ENCODE data around the gene CDHR3.

DNA sequence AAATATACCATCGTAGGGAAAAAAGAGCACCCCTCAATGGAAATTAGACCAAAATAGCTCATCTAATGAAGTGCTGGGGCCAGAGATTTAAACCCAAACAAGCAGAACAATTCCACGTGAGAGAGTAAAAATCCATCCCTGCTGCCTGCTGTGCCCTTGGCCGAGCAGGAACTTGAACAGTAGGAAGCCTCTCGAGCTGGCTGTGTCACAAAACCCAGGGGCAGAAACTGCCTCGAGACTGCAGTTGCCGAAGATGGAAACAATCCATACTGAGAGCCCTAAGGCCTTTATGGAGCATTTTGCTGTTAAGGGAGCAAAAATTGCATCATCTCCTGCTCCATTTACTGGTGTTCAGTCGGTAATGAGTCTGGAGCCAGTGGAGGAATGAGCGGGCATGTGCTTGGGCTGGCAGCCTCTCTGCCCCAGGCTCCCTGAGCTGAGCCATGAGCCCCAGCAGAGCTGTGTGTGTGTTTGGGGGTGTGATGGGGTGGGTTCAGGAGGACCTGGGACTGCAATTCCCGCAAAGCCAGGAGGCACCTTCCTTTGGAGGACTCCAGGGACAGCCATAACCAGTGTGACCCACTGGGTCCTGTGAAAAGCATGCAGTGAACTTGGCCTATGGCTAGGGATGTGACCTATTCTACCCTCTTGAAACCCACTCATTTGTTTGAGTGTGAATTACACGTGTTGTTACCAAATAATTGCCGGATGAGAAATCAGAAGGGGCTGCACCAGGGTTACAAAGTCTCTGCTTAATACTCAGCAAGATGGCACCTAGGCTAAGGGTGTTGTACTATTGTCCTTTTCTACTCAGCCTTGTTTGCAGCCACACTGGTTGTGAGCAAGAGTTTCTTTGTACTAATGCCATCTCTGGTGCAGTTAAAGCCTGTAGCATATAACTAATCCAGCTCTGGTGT is 58.3 kb downstream of the CDHR3 start:
- TF ChIP-seq, protein P1, sequence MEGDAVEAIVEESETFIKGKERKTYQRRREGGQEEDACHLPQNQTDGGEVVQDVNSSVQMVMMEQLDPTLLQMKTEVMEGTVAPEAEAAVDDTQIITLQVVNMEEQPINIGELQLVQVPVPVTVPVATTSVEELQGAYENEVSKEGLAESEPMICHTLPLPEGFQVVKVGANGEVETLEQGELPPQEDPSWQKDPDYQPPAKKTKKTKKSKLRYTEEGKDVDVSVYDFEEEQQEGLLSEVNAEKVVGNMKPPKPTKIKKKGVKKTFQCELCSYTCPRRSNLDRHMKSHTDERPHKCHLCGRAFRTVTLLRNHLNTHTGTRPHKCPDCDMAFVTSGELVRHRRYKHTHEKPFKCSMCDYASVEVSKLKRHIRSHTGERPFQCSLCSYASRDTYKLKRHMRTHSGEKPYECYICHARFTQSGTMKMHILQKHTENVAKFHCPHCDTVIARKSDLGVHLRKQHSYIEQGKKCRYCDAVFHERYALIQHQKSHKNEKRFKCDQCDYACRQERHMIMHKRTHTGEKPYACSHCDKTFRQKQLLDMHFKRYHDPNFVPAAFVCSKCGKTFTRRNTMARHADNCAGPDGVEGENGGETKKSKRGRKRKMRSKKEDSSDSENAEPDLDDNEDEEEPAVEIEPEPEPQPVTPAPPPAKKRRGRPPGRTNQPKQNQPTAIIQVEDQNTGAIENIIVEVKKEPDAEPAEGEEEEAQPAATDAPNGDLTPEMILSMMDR (IDR thresholded peaks at IDR 0.05): no peak
- TF ChIP-seq POLR2A (IDR thresholded peaks at IDR 0.05): no peak
